ENCODE results near the gene CUTA.
"Not testable (repeated sequence)": the region's sequence is repeated elsewhere in the genome, so short reads cannot be mapped to it uniquely, and the experiment has no call there.

CUTA gene

DNA sequence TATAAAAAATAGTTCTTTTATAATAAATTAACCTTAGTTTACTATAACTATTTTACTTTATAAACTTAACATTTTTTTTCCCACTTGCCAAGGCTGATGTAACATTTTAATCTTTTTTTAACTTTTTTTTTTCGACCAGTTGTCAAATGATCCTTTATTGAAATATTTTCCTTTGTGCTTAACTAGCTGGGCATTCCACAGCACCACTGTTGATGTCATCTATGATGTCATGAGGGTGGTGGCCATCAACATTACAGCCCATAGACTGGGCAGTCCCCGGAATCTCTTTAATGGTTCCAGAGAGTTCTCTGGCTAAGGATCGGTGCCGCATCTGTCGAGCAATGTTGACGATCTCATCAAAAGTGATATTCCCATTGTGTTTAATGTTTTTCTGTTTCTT is 18.0 kb downstream of the CUTA start:
- DNase-seq: not testable (repeated sequence)

DNA sequence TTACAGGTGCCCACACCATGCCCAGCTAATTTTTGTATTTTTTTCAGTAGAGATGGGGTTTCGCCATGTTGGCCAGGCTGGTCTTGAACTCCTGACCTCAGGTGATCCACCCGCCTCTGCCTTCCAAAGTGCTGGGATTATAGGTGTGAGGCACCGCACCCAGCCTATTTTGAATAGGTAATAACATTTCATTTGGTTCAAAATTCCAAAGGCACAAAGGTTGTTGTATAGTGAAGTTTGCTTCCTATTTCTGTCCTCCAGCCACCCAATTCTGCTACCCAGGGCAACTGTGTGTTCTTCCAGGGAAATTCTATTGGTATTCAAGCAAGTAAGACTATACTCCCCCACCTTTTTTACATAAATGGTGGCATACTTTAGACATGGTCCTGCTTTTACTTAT is 19.3 kb downstream of the CUTA start:
- not testable (repeated sequence) for DNase-seq

DNA sequence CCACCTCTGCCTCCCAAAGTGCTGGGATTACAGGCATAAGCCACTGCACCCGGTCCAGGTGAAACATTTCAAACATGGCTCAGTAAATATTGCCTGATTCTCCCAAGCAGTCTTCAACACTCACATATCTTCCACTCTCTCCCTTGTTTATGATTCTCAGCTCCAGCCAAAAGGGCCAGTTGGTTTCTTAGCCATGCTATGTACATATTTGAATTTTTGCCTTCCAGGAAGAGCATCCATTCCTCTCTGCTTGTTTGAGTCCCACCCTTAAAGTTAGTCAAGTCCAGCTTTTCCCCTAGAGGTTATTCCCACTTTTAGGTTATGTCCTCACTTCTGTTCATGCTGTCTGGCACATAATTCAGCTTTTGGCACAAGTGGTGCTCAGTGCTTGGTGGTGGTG is 20.4 kb downstream of the CUTA start:
- no peak for DNase-seq

DNA sequence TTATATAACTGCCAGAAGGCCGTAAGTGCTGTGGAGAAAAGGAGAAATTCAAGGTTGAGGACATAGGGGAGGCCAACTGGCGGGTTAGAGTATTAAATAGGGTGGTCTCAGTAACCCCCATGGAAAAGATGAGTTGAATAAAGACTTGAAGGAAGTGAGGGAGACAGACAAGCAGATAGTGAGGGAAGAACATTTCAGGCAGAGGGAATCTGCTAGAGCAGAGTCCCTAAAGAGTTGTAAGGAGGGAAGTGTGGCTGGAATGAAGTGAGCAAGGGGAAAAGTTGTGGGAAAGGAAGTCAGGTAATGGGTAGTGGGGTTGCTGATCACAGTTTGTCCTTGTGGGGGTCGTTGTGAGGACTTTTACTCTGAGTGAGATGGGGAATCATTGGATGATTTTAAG is 24.9 kb downstream of the CUTA start:
- no peak for DNase-seq

DNA sequence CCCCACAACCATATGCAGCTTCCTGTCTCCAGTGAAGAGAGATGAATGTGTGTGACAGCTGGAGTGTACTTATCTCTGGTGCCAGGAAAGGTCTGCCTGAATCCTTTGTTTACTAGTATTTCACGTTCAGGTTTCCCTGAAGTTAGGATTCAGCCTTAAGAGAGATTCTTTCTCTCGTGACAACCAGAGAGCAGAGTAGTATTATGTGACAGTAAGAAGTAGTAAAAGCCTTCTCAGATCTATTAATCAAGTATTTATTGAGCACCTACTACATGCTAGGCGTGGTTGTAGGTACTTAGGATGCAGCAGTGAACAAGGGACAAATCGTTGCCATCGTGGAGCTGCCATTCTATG is 25.3 kb downstream of the CUTA start:
- no peak for DNase-seq

DNA sequence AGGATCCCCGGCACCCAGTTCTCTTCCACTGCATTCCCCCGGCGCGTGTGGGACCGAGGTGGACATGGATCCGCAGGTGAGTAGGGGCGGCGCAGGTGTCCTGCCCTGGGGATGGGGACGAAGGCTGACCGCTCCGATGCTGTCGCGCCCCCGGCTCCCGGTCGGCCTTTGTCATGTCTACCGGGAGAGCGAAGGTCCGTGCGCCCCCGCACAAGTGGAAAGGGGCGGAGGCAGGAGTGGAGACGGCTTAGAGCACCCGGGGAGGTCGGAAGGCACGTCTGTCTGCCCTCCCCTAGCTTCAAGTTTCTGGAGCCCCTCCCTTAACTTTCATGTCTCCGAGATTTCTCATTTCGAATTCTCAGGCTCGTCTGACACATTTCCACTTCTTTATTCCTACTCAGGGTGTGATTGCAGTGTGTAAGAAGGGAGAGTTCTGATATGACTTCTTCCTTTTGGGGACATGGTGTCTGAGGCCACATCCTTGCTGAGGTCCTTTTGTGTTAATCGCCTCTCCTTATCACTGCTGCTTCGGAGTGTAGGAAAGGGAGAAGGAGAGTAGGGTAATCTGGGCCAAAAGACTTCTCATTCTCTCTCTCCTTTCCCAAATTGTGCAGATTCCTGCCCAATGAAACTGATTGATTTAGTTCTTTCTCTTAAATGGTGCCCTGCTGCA is 25.8 kb downstream of the CUTA start:
- DNase-seq: peak in 1 of 14 donors; percentile 60

DNA sequence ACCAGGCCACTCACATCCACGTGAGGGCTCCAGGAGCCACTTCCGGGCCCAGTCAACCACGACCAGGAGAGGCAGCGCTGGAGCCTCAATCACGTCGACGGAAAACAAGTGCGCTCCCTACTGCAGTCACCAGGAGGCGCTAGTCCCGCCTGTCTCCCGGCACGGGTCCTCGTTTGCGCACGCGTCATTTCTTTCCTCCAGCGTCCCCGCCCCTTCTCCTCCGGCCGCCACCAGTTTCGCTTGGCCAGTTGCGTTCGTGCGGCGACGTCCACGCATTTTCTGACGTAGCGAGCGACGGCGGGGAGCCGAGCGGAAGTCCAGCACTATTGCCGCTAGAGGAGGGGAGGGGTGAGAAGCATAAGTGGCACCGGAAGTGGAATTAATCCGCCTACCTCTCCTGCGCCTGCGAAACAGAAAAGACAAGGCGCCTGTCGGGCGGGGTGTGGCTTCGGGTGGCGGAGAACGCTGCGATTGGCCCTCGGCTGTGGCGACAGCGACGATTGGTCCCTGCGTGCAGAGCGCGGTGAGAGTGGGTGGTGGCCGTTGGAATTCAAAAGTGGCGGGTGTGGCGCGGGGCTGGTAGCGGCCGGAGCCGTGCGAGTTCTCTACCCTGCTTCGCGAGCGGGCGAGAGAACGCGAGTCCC is 26.5 kb downstream of the CUTA start, which contains the start of gene KIFC1:
Gene KIFC1 (plus strand): TSS at position 546 of the 644 bp plus-strand sequence. CDS start 163 bp downstream, outside the sequence.
- peak; percentile 97 to 100 (median 98) for DNase-seq

DNA sequence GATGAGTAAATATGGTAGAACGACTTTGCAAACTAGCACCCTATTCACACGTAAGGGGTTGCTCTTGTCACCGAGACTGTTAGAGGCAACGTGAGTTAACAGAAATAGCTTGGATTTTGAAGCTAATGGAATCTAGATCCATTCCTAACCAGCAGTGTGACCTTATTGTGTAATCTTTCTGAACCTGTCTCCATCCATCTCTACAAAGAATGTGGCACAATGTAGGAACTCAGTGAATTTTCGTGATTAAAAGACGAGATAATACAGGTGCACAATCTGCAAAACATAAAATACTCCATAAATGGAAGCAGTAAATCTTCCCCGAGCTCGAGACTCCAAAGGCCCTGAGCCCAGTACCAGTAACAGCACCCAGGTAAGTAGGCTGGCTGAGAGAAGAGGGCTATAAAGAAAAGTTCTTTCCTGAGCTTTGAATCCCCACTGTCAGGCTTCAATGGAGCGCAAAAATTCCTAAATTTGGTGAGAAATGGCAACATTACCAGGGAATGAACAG is 27.1 kb downstream of the CUTA start:
- DNase-seq: no peak

DNA sequence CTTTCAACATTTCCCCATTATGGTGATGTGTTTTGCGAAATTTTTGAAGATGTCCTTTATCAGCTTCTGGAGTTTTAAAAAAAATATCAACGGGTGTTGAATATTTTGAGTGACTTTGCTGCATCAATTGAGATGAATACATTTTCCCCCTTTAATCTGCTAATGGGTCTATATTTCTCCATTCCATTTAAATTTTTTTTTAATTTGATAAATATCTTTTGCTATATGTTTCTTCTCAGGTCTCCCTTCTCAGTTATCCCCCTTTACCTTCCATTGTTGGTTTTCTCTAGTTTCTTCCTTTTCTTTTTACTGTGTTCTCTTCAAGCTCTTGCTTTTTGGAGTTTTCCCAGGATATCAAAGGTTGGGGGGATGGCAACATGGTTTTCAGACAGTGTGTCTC is 27.7 kb downstream of the CUTA start:
- no peak for DNase-seq

DNA sequence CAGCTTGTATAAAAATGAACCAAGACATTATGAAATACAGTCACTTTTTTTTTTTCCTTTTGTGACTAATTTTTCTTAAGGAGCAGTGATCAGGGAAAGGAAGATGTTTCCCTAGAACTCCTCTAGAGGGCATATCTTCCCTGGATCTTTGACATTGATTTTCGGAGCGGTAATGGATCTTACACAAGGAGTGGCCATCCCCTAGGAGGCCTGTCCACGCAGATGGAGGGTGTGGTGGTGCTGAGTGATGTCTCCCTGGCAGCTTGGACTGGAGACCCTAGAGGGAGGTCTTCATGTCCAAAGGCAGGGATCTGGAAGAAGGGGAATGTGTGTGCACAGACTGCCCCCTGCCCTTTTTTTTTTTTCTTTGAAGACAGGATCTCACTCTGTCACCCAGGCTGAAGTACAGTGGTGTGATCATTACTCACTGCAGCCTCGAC is 33.3 kb downstream of the CUTA start:
- DNase-seq: no peak

DNA sequence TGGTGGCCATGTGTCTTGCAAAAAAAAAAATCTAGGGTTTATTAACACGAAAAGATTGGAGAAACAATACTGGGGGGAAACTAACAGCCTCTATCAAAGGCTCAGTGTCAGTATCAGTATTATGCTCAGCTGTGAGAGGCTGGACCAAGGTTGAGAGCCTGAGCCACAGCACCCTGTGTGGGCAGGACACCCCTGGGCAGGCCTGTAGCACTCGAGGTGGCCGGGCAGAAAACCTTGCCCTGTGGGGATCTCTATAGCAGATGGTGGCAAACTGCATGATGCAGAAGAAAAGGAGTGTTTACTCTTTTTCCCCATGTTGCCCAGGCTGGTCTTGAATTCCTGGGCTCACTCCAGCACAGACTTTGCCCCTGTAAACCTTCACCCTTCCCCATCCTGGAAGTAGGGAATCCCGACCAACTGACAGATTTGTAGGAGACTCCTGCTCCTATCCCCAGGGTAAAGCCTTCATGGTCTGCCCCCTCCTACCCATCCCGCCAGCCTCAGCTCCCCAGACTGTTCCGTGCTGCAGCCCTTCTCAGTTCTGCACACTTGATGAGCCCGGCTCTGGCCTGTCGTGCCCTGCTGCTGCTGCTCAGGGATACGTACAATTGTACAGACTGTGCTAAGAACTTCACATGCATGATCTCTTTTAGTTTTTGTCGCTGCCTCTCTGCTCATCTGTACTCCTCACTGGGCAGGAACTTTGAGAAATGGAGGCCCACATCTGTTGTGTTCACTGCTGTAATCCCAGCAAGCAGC is 34.3 kb downstream of the CUTA start:
- no peak for DNase-seq

DNA sequence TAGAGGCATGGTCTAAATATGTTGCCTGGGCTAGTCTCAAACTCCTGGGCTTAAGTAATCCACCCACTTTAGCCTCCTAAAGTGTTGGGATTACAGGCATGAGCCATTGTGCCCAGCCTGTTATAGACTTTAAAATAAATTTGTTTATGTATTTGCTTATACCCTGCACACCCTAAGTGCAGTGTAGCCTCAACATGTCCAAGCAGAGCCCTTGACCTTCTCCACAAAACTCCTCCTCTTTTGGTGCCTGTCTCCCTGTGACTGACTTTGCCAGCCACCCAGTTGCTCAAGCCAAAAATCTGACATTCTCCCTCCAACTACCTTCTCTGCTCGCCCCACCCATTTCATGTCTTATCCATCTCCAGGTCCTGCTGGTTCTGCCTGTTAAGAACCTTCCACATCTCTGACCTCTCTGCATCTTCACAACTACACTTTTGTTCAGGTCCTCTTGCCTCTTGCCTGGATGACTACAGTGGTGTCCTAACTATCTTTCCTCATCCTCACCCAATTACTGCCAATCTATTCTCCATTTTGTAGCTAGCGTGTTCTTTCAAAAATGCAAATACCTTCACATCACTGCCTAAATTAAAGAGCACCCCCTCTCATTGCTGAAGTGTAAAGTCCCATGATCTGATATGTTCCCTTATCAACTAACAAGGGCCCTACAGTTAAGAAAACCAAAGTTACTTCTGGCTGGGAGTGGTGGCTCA is 37.5 kb downstream of the CUTA start:
- no peak for DNase-seq

DNA sequence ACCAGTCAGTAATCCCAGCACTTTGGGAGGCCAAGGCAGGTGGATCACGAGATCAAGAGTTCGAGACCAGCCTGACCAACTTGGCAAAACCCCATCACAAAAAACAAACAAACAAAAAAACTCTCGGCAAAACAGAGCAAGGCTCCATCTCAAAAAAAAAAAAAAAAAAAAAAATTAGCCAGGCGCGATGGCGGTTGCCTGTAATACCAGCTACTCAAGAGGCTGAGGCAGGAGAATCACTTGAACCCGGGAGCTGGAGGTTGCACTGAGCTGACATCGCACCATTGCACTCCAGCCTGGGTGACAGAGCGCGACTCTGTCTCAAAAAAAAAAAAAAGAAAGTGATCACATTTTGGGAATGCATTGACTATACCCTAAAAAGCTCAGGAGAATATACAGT is 38.7 kb downstream of the CUTA start:
- DNase-seq: not testable (repeated sequence)

DNA sequence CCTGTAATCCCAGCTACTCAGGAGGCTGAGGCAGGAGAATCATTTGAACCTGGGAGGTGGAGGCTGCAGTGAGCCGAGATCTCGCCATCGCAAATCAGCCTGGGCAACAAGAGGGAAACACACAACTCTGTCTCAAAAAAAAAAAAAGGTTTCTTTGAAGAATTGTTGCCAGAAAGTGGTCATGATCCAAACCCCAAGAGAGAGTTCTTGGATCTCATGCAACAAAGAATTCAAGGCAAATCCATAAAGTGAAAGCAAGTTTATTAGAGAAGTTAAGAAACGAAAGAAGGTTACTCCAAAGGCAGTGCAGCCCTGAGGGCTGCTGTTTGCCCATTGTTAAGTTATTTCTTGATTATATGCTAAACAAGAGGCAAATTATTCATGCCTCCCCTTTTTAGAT is 40.7 kb downstream of the CUTA start:
- no peak for DNase-seq

DNA sequence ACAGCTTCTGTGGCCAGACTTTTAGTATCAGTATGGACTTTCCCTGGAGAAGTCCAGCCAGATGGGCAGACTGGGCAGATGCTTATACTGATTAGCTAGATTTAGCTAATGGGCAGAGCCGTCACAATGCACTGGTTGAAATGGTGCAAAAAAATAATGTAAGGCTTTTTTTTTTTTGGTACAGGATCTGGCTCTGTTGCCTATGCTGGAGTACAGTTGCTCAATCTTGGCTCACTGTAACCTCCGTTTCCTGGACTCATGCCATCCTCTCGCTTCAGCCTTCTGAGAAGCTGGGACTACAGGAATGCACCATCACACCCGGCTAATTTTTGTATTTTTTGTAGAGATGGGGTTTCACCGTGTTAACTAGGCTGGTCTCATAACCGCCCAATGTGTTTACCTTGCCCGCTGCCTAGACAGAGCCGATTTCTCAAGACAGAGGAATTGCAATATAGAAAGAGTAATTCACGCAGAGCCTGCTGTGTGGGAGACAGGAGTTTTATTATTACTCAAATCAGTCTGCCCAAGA is 42.7 kb downstream of the CUTA start:
- peak in 2 of 14 donors; percentile 1 for DNase-seq

DNA sequence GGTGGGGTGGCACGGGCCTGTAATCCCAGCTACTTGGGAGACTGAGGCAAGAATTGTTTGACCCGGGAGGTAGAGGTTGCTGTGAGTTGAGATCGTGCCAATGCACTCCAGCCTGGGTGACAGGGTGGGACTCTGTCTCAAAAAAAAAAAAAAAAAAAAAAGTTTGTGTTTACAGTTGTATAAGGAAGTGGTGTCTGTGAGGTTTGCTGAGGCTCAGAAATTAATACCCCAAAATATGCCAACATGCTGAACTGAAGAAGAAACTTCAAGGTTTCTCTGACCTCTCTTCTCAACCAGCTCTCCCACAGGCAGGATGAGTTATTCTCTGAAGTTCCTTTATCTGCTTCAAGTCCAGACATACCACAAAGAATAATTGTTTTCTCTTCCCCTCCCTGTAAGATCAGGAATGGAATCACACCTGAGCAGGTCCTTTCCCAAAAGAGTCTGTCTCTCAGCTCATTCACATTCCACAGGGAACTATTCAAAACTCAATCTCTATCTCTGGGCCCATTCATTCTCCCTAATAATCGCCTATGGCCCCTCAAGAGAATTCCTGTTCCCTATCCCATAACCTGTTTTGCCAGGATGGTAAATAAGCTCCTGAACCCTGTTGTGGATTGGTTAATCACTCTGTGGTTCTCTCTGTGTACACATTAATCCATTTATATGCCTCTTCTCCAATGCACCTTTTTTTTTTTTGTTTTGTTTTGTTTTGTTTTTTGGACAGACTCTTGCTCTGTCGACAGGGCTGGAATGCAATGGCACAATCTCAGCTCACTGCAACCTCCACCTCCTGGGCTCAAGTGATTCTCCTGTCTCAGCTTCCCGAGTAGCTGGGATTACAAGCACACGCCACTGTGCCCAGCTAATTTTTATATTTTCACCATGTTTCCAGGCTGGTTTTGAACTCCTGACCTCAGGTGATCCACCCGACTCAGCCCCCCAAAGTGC is 43.7 kb downstream of the CUTA start:
- DNase-seq: no peak

DNA sequence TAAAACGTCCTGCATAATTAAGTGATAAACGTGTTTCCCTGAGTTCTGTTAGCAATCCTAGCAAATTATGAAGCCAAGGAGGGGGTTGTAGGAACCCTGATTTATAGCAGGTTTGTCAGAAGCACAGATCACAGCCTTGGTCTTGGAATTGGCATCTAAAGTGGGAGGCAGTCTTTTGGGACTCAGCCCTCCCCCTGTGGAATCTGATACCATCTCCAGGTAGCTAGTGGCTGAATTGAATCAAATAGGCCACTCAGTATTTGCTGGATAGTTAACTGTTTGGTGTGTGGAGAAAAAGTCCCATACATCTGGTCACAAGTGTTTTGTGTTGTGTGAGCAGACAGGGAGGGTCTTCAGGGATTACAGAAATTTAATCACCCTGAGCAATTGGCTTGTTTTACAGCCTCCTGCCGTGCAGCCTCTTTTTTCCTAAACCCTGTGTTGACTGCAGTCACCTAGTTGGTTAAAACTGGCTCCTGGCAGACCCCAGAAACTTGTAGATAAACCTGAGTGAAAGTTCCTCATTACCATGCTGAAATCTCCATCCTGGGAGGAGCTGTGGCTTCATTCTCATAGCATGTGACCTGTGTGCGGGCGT is 45.3 kb downstream of the CUTA start:
- DNase-seq: no peak

DNA sequence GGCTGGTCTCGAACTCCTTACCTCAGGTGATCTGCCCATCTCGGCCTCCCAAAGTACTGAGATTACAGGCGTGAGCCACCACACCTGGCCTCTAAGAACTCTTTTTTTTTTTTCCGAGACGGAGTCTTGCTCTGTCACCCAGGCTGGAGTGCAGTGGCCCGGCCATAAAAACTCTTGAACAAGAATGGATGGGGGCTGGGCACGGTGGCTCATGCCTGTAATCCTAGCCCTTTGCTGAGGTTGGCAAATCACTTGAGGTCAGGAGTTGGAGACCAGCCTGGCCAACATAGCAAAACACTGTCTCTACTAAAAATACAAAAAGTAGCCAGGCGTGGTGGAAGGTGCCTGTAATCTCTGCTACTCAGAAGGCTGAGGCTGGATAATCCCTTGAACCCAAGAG is 46.0 kb downstream of the CUTA start:
- not testable (repeated sequence) for DNase-seq

DNA sequence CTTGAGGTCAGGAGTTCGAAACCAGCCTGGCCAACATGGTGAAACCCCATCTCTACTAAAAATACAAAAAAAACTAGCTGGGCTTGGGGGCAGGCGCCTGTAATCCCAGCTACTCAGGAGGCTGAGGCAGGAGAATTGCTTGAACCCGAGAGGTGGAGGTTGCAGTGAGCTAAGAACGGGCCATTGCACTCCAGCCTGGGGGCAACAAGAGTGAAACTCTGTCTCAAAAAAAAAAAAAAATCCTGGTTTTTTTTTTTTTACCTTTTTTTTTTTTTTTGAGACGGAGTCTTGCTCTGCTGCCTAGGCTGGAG is 50.2 kb downstream of the CUTA start:
- DNase-seq: not testable (repeated sequence)

DNA sequence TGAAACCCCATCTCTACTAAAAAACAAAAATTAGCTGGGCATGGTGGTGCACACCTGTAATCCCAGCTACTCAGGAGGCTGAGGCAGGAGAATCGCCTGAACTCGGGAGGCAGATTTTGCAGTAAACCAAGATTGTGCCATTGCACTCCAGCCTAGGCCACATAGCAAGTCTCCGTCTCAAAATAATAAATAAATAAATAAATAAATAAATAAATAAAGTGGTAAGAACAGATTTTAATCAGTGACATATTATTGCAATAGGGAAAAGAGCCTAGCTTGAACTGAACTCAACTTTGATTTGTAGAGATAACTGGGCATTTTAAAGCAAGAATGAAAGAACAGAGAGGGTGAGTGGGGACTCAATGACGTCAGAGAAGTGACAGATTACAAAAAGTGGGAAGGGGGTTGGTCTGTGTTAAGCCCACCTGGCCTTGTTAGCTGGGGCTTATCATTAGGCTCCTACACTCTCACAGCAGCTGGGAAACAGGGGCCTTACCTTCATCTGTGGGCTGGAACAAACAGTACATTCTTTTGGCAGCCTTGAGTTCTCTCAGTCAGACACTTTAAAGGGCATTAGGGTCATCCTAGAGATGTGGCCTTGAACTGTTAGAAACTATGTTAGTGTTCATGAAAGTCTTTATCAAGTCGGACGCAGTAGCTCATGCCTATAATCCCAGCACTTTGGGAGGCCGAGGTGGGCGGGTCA is 50.7 kb downstream of the CUTA start:
- DNase-seq: no peak

All from C1 segment of cervical spinal cord (tissue), 14 donors.